ENCODE results near the gene ZBTB38.
A peak's percentile ranks its signal among the peaks of the same experiment; 100 is the strongest.

The ZBTB38 gene

GRCh38 chr3:141368062-141368924, at the start of gene ZBTB38:
Gene ZBTB38, plus strand, starts transcription at chr3:141368504. Its CDS starts 73,885 bp downstream, at chr3:141442389.
- peak; percentile 92 for DNase-seq

- DNase-seq, result no peak
Observed at GRCh38 chr3:141320399-141321108, 47.8 kb upstream of the ZBTB38 start.

GRCh38 chr3:141321109-141321497, 47.2 kb upstream of the ZBTB38 start:
- no peak for DNase-seq

- no peak for DNase-seq
Observed at GRCh38 chr3:141323936-141324704, 44.2 kb upstream of the ZBTB38 start.

DNA sequence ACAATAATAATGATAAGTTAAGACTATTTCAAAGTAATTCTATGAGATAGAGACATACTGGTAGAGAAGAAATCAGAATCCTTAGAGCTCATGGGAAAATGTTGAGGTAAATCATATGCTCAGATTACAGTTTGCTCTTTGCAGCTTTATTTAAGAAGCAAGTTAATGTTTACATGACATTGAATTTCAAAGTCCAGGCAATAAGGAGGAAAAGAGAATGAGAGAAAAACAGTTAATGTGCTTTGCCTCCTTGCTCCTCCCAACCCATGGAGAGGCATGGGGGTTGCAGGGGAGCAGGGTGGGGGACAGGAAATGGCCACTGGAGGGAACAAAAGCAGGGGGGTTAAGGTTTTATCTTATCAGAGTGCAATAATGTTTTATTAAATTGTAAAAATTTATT, 42.2 kb upstream of the ZBTB38 start:
- no peak for DNase-seq

- no peak for DNase-seq
Observed at GRCh38 chr3:141326626-141327025, 41.7 kb upstream of the ZBTB38 start.

GRCh38 chr3:141328286-141329166, 39.8 kb upstream of the ZBTB38 start:
- DNase-seq, result no peak

- DNase-seq, result no peak
Observed at GRCh38 chr3:141330235-141330634, 38.1 kb upstream of the ZBTB38 start.

DNA sequence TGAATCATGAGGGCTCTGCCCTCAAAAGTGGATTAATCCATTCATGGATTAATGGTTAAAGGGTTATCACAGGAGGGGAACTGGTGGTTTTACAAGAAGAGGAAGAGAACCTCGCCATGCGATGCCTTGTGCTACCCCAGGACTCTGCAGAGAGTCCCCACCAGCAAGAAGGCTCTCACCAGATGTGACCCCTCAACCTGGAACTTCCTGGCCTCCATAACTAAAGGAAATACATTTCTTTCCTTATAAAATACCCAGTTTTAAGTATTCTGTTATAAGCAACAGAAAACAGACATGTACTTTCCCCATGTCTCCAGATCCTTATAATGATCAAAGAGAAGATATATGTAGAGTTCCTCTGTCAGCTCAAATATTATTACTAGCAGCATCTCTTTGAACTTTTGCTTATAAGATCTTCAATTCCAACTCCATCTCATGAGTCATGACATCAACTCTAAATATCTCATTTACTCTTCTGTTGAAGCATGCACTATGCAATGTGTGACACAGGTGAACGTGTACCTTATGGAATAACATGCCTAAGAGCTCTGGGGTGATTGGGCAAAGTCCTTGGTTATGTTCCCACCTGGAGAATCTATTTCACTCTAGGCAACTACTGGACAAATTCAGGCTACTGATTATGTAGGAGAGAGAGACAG, 37.5 kb upstream of the ZBTB38 start:
- DNase-seq, result no peak

- peak; percentile 92 for DNase-seq
Observed at GRCh38 chr3:141331377-141332318, 36.7 kb upstream of the ZBTB38 start.

GRCh38 chr3:141332416-141332815, 35.9 kb upstream of the ZBTB38 start:
- no peak for DNase-seq

- no peak for DNase-seq
Observed at GRCh38 chr3:141333836-141334626, 34.3 kb upstream of the ZBTB38 start.

DNA sequence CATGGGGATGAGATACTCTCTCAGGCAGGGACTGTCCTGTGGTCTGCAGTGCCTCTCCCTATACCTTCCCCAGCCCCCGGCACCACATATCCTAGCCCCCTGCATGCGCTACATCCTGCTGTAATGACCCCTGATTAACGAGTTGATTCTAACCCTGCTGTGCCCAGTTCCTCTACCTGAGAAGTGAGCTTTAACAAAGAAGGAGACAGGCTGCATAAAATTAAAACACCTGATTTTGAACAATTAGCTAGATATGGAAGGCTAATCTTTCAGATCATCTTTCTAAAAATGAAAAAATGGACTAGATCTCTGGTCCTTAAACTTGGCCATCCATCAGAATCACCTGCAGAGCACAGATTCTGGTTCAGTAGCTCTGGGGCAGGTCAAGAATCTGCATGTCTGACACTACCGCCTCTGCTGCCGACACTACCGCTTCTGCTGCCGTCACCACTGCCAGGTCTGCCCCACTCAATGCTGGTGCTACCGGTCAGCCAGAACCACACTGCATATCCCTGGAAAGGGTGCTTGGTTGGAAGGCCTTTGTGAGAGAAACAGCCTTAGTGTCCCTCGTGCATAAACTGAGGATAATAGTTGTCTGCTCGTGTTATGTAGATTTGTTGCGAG, 33.6 kb upstream of the ZBTB38 start:
- no peak for DNase-seq

GRCh38 chr3:141335531-141336061, 32.7 kb upstream of the ZBTB38 start:
- DNase-seq, result no peak

- DNase-seq, result peak; percentile 68
Observed at GRCh38 chr3:141336672-141337522, 31.4 kb upstream of the ZBTB38 start.

GRCh38 chr3:141337523-141337854, 30.8 kb upstream of the ZBTB38 start:
- DNase-seq, result no peak

- DNase-seq, result no peak
Observed at GRCh38 chr3:141337991-141338390, 30.3 kb upstream of the ZBTB38 start.

DNA sequence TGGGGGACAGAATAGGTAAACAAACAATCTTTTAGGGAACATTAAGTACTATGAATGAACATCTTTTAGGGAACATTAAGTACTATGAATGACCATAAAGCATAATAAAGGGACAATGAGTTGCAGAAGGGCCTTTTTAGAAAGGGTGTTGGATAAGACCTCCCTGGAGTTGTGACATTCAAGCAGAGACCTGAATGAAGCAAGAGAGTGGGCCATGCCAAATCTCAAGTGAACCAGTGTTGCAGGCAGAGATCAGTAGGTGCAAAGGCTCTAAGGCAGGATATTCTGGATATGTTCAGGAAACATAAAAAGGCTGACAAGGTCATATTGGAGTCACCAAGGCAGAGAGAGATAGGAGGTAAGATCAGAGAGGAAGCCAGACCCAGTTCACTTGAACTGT, 29.4 kb upstream of the ZBTB38 start:
- DNase-seq, result no peak

Data from kidney glomerular epithelial cell (primary cell).